ENCODE results near the gene IL36B.

DNA sequence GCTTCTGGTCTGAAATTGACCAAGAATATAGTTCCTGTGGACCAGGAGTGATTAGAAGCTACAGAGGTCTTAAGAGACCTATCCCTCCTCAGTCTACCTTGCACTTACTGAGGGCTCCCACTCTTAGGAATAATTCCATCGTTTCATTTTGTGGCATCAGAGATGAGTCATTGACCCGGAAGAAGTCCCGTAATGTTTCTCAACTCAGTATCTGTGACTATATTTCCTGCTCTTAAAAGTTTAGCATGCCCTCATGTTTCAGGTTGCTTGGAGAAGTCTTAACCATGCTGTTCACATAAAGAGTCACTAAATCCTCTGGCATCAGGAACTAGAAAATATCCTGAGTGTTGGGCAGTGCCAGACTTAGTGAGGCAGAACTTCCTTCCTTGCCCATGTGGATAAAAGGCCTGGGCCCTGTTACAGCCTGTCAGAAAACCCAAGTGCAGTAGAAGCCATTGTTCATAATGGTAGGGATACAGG is 47.6 kb downstream of the IL36B start, which contains the start of gene IL36A:
- TF ChIP-seq, protein P1, sequence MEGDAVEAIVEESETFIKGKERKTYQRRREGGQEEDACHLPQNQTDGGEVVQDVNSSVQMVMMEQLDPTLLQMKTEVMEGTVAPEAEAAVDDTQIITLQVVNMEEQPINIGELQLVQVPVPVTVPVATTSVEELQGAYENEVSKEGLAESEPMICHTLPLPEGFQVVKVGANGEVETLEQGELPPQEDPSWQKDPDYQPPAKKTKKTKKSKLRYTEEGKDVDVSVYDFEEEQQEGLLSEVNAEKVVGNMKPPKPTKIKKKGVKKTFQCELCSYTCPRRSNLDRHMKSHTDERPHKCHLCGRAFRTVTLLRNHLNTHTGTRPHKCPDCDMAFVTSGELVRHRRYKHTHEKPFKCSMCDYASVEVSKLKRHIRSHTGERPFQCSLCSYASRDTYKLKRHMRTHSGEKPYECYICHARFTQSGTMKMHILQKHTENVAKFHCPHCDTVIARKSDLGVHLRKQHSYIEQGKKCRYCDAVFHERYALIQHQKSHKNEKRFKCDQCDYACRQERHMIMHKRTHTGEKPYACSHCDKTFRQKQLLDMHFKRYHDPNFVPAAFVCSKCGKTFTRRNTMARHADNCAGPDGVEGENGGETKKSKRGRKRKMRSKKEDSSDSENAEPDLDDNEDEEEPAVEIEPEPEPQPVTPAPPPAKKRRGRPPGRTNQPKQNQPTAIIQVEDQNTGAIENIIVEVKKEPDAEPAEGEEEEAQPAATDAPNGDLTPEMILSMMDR (IDR thresholded peaks at IDR 0.05) = no peak
- no peak for TF ChIP-seq POLR2A (IDR thresholded peaks at IDR 0.05)

All from Peyer's patch (tissue), 4 donors.